ENCODE measurements around the gene NLGN4X. TPM values are rescaled to one million over a fixed set of nuclear protein-coding genes. Genes with fewer than 3 reads are reported as not detected.

NLGN4X gene
- polyA plus RNA-seq, 2 of the 4 experiments (the other 2 are of a cell fraction) = 0.06 to 0.17 TPM

GRCh38 chrX:6262959-6263358 is 34.3 kb upstream of the NLGN4X start:
- 0% methylated on average over 3 of the region's 3 CpGs for whole genome bisulfite sequencing (ENCODE audit: missing lambda C conversion rate)
- H3K9me3 ChIP-seq = no peaks in the 10 kb centered on the region
- H3K4me2 ChIP-seq = no peak overlapping the region
- no peak for TF ChIP-seq TP53 (CRISPR knock-in tag; IDR thresholded peaks at IDR 0.05)
- TF ChIP-seq TFCP2L1 (CRISPR knock-in tag; IDR thresholded peaks at IDR 0.05) = no peak
- no peak for TF ChIP-seq FOSB (CRISPR knock-in tag; IDR thresholded peaks at IDR 0.05)
- TF ChIP-seq HOXB5 (CRISPR knock-in tag; IDR thresholded peaks at IDR 0.05) = no peak
- no peak for TF ChIP-seq RFX5 (IDR thresholded peaks at IDR 0.05)
- H3K4me3 ChIP-seq = no peak overlapping the region
- FAIRE-seq (no peak), ATAC-seq (no peak), DNase-seq (ENCODE audit: low read depth in 1 of 2, low spot score in 1 of 2) (no peak)
- H3K4me1 ChIP-seq = no peaks in the 10 kb centered on the region
- ChIA-PET CTCF (no interaction called here), POLR2A (no interaction called here)
- no peak overlapping the region for H3K27ac ChIP-seq

GRCh38 chrX:6257025-6257424 is 28.4 kb upstream of the NLGN4X start:
- H3K4me2 ChIP-seq = no peak overlapping the region
- no peak for FAIRE-seq
- DNase-seq (ENCODE audit: low read depth in 1 of 2, low spot score in 1 of 2) = no peak
- POLR2A ChIA-PET = no interaction called here
- H3K4me3 ChIP-seq = no peak overlapping the region
- H3K9me3 ChIP-seq = no peaks in the 10 kb centered on the region
- CTCF ChIA-PET = no interaction called here
- TF ChIP-seq, protein P1, sequence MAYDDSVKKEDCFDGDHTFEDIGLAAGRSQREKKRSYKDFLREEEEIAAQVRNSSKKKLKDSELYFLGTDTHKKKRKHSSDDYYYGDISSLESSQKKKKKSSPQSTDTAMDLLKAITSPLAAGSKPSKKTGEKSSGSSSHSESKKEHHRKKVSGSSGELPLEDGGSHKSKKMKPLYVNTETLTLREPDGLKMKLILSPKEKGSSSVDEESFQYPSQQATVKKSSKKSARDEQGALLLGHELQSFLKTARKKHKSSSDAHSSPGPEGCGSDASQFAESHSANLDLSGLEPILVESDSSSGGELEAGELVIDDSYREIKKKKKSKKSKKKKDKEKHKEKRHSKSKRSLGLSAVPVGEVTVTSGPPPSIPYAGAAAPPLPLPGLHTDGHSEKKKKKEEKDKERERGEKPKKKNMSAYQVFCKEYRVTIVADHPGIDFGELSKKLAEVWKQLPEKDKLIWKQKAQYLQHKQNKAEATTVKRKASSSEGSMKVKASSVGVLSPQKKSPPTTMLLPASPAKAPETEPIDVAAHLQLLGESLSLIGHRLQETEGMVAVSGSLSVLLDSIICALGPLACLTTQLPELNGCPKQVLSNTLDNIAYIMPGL (CRISPR knock-in tag; IDR thresholded peaks at IDR 0.05; ENCODE audit: borderline replicate concordance) = no peak
- TF ChIP-seq KDM5A (IDR thresholded peaks at IDR 0.05) (no peak), HOXB5 (CRISPR knock-in tag; IDR thresholded peaks at IDR 0.05) (no peak), ZNF302 (CRISPR knock-in tag; IDR thresholded peaks at IDR 0.05) (no peak), NPAS2 (CRISPR knock-in tag; IDR thresholded peaks at IDR 0.05; ENCODE audit: borderline replicate concordance) (no peak), RFX5 (IDR thresholded peaks at IDR 0.05) (no peak), POLR2A (IDR thresholded peaks at IDR 0.05; ENCODE audit: low read length) (no peak), MYC (IDR thresholded peaks at IDR 0.05; ENCODE audit: borderline replicate concordance, low read length) (no peak), MAX (IDR thresholded peaks at IDR 0.05) (no peak), EHF (CRISPR knock-in tag; IDR thresholded peaks at IDR 0.05) (no peak), POLR2AphosphoS2 (conservative IDR thresholded peaks at IDR 0.05; ENCODE audit: low read length) (no peak), PHF8 (IDR thresholded peaks at IDR 0.05; ENCODE audit: borderline replicate concordance, low read depth) (no peak), RARB (CRISPR knock-in tag; IDR thresholded peaks at IDR 0.05) (no peak)
- H3K4me1 ChIP-seq = no peaks in the 10 kb centered on the region
- ATAC-seq = no peak
- WGBS (ENCODE audit: missing lambda C conversion rate) = 13% methylated on average over 2 of the region's 3 CpGs
- H3K27ac ChIP-seq = no peak overlapping the region

DNA sequence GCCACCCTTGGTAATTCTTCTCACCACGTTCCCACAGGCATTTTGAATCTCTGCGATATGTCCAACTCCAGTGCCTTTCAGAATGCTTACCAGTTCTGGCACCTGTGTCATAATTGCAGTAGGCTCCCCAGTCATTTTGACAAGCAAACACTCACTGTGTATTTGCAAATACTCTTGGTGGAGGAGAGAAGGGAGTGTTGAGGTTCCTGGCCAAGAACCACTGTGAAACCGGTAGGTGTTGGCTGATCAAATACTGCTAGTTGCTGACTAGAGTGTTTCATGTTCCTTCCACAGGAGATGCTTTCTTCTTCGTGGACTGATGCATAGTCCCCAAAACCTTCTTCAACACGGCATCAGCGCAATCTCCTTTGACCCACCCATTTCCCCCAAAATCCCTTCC is 16.0 kb upstream of the NLGN4X start:
- Histone ChIP-seq H3K27ac (no peak overlapping the region), H3K4me3 (no peak overlapping the region), H3K9me3 (no peaks in the 10 kb centered on the region), H3K4me1 (no peaks in the 10 kb centered on the region), H3K4me2 (no peak overlapping the region)
- WGBS (ENCODE audit: missing lambda C conversion rate) = 1% methylated on average over 6 of the region's 6 CpGs
- DNase-seq (ENCODE audit: low read depth in 1 of 2, low spot score in 1 of 2) = no peak
- no peak for ATAC-seq
- TF ChIP-seq, protein P2, sequence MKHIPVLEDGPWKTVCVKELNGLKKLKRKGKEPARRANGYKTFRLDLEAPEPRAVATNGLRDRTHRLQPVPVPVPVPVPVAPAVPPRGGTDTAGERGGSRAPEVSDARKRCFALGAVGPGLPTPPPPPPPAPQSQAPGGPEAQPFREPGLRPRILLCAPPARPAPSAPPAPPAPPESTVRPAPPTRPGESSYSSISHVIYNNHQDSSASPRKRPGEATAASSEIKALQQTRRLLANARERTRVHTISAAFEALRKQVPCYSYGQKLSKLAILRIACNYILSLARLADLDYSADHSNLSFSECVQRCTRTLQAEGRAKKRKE (CRISPR knock-in tag; IDR thresholded peaks at IDR 0.05; ENCODE audit: low read depth) = no peak
- TF ChIP-seq HOXB13 (CRISPR knock-in tag; IDR thresholded peaks at IDR 0.05; ENCODE audit: low read depth) (no peak), RFX5 (IDR thresholded peaks at IDR 0.05) (no peak)
- no peak for FAIRE-seq
- ChIA-PET CTCF (no interaction called here), POLR2A (no interaction called here)

- POLR2A ChIA-PET = no interaction called here
- Histone ChIP-seq H3K4me2 (no peak overlapping the region), H3K9me3 (no peaks in the 10 kb centered on the region), H3K27ac (no peak overlapping the region), H3K4me3 (no peak overlapping the region), H3K4me1 (no peaks in the 10 kb centered on the region)
- ATAC-seq = no peak
- no peak for FAIRE-seq
- CTCF ChIA-PET = no interaction called here
- 11% methylated on average over 3 of the region's 3 CpGs for WGBS (ENCODE audit: missing lambda C conversion rate)
- DNase-seq (ENCODE audit: low read depth in 1 of 2, low spot score in 1 of 2) = no peak
- TF ChIP-seq FOSB (CRISPR knock-in tag; IDR thresholded peaks at IDR 0.05) (no peak), HOXB5 (CRISPR knock-in tag; IDR thresholded peaks at IDR 0.05) (no peak), SMC3 (IDR thresholded peaks at IDR 0.05) (no peak), CBX2 (IDR thresholded peaks at IDR 0.05; ENCODE audit: borderline replicate concordance, low read depth) (no peak), GATA3 (IDR thresholded peaks at IDR 0.05; ENCODE audit: borderline replicate concordance) (no peak)
These were observed 9.9 kb upstream of the NLGN4X start for GRCh38 chrX:6238576-6238975.
